ENCODE measurements around the gene LDB2. TPM values are rescaled to one million over a fixed set of nuclear protein-coding genes. Genes with fewer than 3 reads are reported as not detected.

The LDB2 gene
- total RNA-seq, 1 experiment from 2014 or later: not detected

GRCh38 chr4:16692961-16693506 is 205.4 kb downstream of the LDB2 start:
- DNase-seq (ENCODE audit: extremely low read depth, low read depth): no peak

DNA sequence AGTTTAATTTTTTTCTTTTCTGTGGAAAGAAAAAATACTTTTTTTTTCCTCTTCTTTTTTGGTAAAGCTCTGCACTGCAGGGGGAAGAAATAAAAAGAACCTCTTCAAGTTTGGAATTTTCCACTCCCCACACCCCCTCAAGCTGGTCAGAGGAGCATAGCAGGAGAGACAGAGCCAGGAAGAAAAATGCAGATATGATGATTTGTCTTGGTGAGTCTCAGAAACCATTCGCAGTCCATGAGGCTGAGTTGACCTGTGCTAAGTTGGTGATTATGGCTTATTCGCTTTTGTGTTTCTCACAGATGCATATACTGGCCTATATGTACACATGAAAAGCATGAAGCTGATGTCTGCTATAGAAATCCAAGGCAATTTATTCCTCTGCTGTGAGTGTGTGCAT is 205.9 kb downstream of the LDB2 start:
- no peak for DNase-seq (ENCODE audit: extremely low read depth, low read depth)

GRCh38 chr4:16692046-16692445 is 206.4 kb downstream of the LDB2 start:
- DNase-seq (ENCODE audit: extremely low read depth, low read depth): no peak

DNA sequence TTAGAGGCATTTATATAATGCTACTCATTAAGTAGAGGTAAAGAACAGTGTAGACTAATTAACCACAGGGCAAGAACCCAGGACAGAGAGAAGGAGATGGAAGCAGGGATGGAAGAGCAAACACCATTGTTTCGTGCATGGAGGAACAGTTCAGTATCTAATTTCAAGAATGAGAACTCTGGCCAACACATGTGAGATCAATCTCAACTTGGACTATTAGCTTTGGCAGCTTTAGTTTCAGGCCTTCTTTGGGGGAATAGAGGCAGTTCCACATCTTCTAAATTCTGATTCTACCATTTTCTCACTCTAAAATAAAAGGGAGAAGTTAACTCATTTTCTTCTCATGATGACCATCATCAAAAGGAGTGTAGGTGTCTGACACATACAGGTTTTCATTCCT is 207.0 kb downstream of the LDB2 start:
- DNase-seq (ENCODE audit: extremely low read depth, low read depth): no peak

GRCh38 chr4:16687845-16688244 is 210.6 kb downstream of the LDB2 start:
- no peak for DNase-seq (ENCODE audit: extremely low read depth, low read depth)

DNA sequence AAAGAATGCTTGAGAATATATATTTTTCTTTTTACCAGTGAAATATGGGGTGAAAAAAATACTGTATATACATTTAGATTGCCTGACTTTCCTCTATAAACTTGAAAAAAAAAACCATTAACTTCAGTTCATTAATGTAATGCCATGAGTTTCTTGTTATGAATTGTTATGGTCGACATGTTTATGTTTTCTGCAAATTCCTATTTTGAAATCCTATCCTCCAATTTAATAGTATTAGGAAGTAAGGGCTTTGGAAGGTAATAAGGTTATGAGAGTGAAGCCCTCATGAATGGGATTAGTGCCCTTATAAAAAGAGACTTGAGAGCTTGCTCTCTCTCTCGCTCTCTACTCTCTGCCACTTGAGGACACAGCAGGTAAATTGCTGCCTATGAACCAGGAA is 211.4 kb downstream of the LDB2 start:
- DNase-seq (ENCODE audit: extremely low read depth, low read depth): no peak

DNA sequence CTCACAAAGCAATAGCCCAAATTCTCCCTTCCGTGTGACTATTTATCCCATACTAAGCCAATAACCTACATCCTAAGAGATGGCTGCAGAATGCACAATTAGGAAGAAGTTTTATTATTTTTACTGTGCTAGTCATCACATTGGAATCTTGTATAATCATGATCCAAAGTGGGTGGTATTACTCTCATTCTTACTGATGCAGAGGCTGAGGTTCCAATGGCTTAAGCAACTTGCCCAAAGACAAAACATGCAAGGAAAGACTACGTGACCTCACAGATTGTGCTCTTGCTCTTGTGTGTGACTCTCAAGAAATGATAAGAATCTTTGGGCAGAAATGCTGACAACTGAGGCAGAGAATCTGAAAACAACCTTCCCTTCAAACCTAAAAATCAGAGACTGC is 212.2 kb downstream of the LDB2 start:
- DNase-seq (ENCODE audit: extremely low read depth, low read depth): no peak

- DNase-seq (ENCODE audit: extremely low read depth, low read depth): no peak
Measured at GRCh38 chr4:16685536-16685935, 212.9 kb downstream of the LDB2 start.

GRCh38 chr4:16684935-16685334 is 213.5 kb downstream of the LDB2 start:
- no peak for DNase-seq (ENCODE audit: extremely low read depth, low read depth)

DNA sequence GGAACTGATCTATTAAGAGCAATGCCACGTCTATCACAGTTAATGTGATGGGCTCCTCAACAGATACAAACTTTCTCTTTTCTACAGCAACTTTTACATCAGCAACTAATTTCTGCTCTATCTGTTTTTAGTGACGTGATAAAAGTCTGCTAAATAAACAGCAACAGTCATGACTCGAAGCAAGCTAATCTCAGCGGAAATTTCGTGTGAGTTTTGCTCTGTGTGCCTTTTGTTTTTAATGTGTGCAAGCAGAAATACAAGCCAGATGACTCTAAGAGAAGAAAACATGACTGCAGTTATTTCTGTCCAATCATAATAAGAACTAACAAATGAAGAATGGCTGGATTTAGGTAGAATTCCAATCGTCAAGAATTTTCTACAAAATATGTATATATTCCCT is 214.3 kb downstream of the LDB2 start:
- no peak for DNase-seq (ENCODE audit: extremely low read depth, low read depth)

GRCh38 chr4:16682975-16683374 is 215.5 kb downstream of the LDB2 start:
- DNase-seq (ENCODE audit: extremely low read depth, low read depth): no peak

DNA sequence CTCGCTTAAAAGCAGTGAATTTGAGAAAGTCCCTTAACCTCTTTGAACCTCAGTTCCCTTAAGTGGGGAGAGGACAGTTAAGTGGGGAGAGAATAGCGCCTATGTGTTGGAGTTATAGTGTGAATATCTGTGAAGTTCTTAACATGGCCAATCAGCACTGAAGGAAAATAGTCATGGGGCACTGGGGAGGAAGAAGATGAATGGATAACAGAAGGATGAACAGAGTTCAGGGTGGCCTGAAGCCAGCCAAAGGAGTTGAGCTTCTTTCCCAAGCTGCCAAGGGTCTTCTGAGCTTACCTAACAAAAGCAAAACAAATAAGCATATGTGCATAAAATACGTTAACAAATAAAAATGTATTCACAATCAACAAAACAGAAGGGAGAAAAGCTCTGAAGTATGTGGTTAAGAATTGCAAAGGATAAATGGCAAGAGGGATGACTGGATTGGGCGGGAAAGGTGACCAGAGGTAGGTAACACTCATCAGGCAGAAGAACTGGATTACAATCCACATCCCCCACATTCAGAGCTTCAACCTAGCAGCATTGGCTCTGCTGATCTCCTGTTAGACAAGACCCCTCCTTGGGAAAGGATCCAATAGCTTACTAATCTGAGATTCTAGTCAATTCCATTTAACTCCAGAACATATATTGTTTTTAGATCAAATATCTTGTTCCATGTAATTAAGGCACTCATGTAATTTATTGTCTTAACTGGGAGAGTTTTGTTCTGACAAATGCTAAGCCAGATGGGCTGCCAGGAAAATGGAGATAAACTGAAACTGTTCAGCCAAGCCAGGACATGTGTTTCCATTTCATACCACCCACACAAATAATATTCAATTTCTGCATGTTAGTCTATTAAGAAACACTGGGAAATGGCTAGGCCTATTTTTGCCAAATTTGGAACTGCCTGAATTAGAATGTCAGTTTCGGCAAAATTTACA is 221.2 kb downstream of the LDB2 start:
- no peak for DNase-seq (ENCODE audit: extremely low read depth, low read depth)

GRCh38 chr4:16676230-16676770 is 222.1 kb downstream of the LDB2 start:
- no peak for DNase-seq (ENCODE audit: extremely low read depth, low read depth)

DNA sequence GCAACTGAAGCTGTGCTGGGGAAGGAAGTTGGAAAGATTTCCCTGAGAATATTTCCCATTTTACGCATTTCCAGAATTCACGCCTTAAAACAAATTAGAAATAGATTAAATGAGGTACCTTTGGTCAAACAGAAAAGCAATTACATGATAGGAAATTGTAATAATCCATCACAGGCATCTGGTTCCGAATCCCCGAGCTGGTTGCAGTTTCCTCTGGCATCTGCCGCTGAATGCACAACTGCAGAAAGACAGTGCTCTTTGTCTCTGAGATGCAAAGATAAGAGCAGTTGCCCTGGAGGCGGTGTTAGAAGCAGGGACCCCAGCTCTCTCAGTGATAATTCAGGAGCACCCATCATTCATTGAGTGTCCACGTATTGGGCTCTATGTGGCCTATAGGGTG is 224.4 kb downstream of the LDB2 start:
- no peak for DNase-seq (ENCODE audit: extremely low read depth, low read depth)

GRCh38 chr4:16672421-16672820 is 226.0 kb downstream of the LDB2 start:
- DNase-seq (ENCODE audit: extremely low read depth, low read depth): no peak

- DNase-seq (ENCODE audit: extremely low read depth, low read depth): no peak
Measured at GRCh38 chr4:16671741-16672140, 226.7 kb downstream of the LDB2 start.

DNA sequence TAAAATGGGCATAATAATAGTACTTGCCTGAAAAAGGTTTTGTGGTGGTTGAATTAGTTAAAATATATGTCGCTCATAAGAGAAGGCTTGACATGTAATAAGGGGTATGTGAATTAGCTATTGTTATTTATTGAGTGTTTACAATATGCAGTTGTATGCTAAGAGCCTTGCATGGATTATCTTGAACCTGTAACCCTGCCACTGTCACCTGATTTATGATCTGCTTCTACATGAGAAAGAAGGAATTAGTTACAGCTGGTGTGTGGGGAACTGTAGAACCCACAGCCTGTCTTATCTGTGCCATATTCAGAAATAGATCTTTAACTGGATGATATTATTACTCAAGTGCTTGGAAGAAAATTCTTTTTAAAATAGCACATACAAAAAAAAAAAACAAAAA is 227.7 kb downstream of the LDB2 start:
- DNase-seq (ENCODE audit: extremely low read depth, low read depth): no peak

DNA sequence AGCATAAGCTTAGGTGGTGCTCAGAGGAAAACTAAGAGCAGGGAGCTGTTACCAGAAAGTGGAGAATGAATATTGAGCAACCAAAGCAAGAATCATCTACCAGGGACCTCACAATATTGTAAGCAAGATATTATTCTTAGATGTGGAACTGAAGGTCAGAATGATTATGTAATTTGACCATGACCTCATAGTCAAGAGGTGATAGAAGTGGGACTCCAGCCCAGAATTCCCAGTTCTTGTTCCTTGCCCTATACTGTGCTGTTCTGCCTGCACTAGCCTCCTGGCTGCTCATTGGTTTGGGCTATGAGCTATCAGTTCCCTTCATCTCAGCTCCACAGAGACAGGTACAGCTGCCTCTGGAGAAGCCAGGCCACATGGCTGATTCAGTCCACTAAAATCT is 229.4 kb downstream of the LDB2 start:
- DNase-seq (ENCODE audit: extremely low read depth, low read depth): no peak

GRCh38 chr4:16668488-16668887 is 230.0 kb downstream of the LDB2 start:
- DNase-seq (ENCODE audit: extremely low read depth, low read depth): no peak

DNA sequence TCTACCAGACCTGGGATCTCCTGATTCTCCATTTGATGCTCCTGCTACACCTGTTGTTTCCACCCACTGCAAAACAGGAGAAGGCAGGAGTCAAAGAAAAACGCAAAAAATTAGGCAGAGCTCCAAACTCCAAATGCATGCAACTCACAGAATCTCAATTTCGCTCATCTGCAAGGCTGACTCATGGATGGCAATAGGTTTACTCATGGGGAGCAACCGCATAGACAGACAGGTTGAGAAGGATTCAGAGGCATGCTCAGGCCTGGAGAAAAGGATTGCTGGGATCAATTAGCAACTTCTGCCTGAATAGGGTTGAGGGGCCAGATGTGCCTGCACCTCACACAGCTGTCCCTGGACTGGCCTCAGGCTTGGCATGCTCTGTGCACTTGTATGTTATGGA is 231.0 kb downstream of the LDB2 start:
- no peak for DNase-seq (ENCODE audit: extremely low read depth, low read depth)

DNA sequence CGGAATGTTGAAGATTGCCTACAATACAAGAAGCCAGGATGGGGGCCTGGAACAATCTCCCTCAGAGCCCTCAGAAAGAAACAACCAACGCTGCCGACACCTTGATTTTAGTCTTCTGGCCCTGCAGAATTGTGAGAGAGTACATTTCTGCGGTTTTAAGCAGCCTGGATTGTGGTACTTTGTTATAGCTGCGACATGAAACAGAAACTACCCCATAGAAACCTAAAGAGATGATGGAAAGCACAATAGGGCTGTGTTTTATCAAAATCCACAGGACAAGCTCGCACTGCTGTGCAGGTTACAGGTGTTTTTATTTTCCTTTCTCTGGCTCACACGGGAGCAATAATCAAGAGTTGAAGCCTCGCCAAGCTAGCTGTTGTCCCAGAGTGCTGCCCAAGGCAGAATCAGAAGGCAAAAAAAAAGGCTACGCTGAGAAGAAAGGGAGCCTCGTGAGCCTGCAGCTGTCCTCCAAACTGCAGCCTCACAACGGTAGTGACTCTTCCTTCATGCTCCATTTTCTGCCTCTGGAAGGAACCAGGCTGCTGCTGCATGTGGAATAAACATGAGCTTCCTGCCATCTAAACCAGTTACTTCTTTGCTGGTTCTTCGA is 232.4 kb downstream of the LDB2 start:
- DNase-seq (ENCODE audit: extremely low read depth, low read depth): no peak

DNA sequence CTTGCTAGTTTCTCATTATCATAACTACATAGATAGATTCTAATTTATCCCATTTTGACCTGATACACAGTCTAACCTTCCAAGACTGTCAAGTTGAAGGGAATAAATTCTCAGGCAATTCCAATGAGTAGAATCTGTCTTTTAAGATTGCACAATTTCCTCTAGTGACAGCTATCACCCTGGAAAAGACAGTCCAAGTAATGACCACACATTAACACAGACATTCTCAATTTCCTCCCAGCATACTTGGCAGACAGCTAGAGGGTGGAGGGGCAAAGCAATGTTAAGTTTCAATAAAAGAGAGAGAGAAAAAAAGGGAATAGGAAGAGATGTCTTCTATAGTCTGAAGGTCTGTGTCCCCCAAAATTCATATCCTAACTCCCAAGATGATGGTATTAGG is 234.7 kb downstream of the LDB2 start:
- no peak for DNase-seq (ENCODE audit: extremely low read depth, low read depth)

Measured in NCI-H460 (cell line).